Psoas muscle (tissue), 8 donors: Measurements from ENCODE around the gene DYNC2LI1. TPM values are rescaled to one million over a fixed set of nuclear protein-coding genes. Genes with fewer than 3 reads are reported as not detected.
A peak's percentile ranks its signal among the peaks of the same experiment; 100 is the strongest.

Experiments used
- ATAC-seq, 4 donors: fragments of 200-7000 bp; cut with Tn5 transposase; one replicate each; pipeline ENCODE4 v1.9.1; 2020; ENCODE audit warnings: moderate library complexity in 3 of 4, mild to moderate bottlenecking in 2 of 4
- DNase-seq, 2 donors: peaks; one replicate each; pipeline ENCODE4 v3.0.0-alpha.2; 2020
- H3K27ac ChIP-seq: fragments of 200-600 bp; one replicate; pipeline ENCODE4 v1.8.0; 2022
- H3K27me3 ChIP-seq, 3 donors: fragments of 200-600 bp in 1 of 3; one replicate each; pipeline versions ENCODE4 v1.6.1 to v1.8.0; 2013 to 2022; ENCODE audit warnings: low read length in 2 of 3, mild to moderate bottlenecking in 2 of 3, moderate library complexity in 1 of 3; ENCODE audit not compliant: insufficient read depth in 3 of 3
- H3K36me3 ChIP-seq, 2 donors: fragments of 200-600 bp in 1 of 2; one replicate each; pipeline versions ENCODE4 v1.6.1 to v1.8.0; 2013 to 2022; ENCODE audit warnings: low read depth in 1 of 2, mild to moderate bottlenecking in 1 of 2, moderate library complexity in 1 of 2; ENCODE audit not compliant: insufficient read depth in 1 of 2
- H3K4me1 ChIP-seq: fragments of 200-600 bp; one replicate; pipeline ENCODE4 v1.8.0; 2022
- H3K4me3 ChIP-seq: fragments of 200-600 bp; one replicate; pipeline ENCODE4 v1.8.0; 2022; ENCODE audit warnings: mild to moderate bottlenecking
- H3K9me3 ChIP-seq: fragments of 200-600 bp; one replicate; pipeline ENCODE4 v1.8.0; 2022
- CTCF ChIP-seq: fragments of 200-600 bp; IDR thresholded peaks from one replicate; pipeline ENCODE4 v1.8.0; 2022; ENCODE audit warnings: antibody characterized with exemption
- WGBS, 3 donors: extraction: QIAGEN DNeasy Blood & Tissue Kit; methylation state at CpG; one replicate each; pipeline versions ENCODE4 v1.1.6 to v1.1.7; 2013; 5-methylcytosine and 5-hydroxymethylcytosine counted together
- intact Hi-C, 2 donors: fragments of 100-400 bp; cut with DNase I; formaldehyde crosslinking; loops; one replicate each; pipeline versions ENCODE4 v1.11.0 to v1.14.2; 2022
- polyA plus RNA-seq, 3 donors: library from polyadenylated mRNA; stranded (reverse); fragments of 200-250 nt; gene quantifications; one replicate each; pipeline ENCODE4 v1.2.3, GENCODE V29; 2013
- total RNA-seq, 4 donors: library from RNA; stranded (reverse); fragmentation: NEBNext Ultra II Directional in 2 of 4; extraction: Animal tissue kit (Norgen Biotek cat#: 25700) in 2 of 4; gene quantifications; one replicate each; pipeline versions ENCODE4 v1.2.1 to v1.2.4, GENCODE V29; 2021 to 2023
- donor health status: healthy with polysubstance abuse.
- donor health status: DM: no; HTN: no; CAD: no; lungs with moderate emphysema.
- donor health status: Bipolar disorder and iron deficiency.
- donor health status: healthy.
- donor health status: DM: yes; HTN: yes; CAD: no.
- donor health status: DM: no; HTN: no; CAD: no.
- donor health status: DM: no; HTN: no; CAD: no.
- donor health status: DM: yes; HTN: yes; CAD: no.

DYNC2LI1 gene
- total and polyA plus RNA-seq, 7 donors, result 3.4 to 23.7 (median 8.9) TPM

GRCh38 chr2:43826305-43827250 lies 52.7 kb downstream of the DYNC2LI1 start:
- 89 to 92% (median 91%) methylated on average over 17 of the region's 17 CpGs for WGBS, 3 donors
- ATAC-seq (no peak), DNase-seq (no peak)
- Histone ChIP-seq H3K27me3 (peaks cover 0 to 15% (median 3%) of the 10 kb centered on the region in 3 donors), H3K9me3 (no peaks in the 10 kb centered on the region), H3K36me3 (no peaks in the 10 kb centered on the region), H3K4me3 (no peak overlapping the region), H3K27ac (no peak overlapping the region), H3K4me1 (no peaks in the 10 kb centered on the region)
- intact Hi-C loops, result no loop called here
- no peak for TF ChIP-seq CTCF

GRCh38 chr2:43831543-43832294 lies 57.9 kb downstream of the DYNC2LI1 start:
- ATAC-seq, result peak in 1 of 4 donors; percentile 30

GRCh38 chr2:43832457-43832856 lies 58.6 kb downstream of the DYNC2LI1 start:
- Histone ChIP-seq H3K4me1 (no peaks in the 10 kb centered on the region), H3K27ac (no peak overlapping the region), H3K27me3 (peaks cover 0 to 21% (median 4%) of the 10 kb centered on the region in 3 donors), H3K9me3 (no peaks in the 10 kb centered on the region), H3K4me3 (no peak overlapping the region), H3K36me3 (no peaks in the 10 kb centered on the region)
- no peak for TF ChIP-seq CTCF
- intact Hi-C loops, result no loop called here
- 51 to 65% (median 55%) methylated on average over 3 of the region's 3 CpGs for WGBS, 3 donors
- ATAC-seq (no peak), DNase-seq (no peak)

More at GRCh38 chr2:43831543-43832294, 57.9 kb downstream of the DYNC2LI1 start:
- Histone ChIP-seq H3K4me3 (peak overlapping the region; percentile 47), H3K27me3 (peaks cover 0 to 21% (median 4%) of the 10 kb centered on the region in 3 donors), H3K4me1 (no peaks in the 10 kb centered on the region), H3K27ac (no peak overlapping the region), H3K36me3 (no peaks in the 10 kb centered on the region), H3K9me3 (no peaks in the 10 kb centered on the region)
- WGBS, 3 donors, result 7 to 8% (median 8%) methylated on average over 45 to 54 of the region's 54 CpGs
- no peak for TF ChIP-seq CTCF
- intact Hi-C loops, result no loop called here
- DNase-seq, result no peak

GRCh38 chr2:43837033-43837432 lies 63.2 kb downstream of the DYNC2LI1 start:
- no peaks in the 10 kb centered on the region for H3K36me3 ChIP-seq
- TF ChIP-seq CTCF, result no peak
- H3K4me3 ChIP-seq, result no peak overlapping the region
- DNase-seq (no peak), ATAC-seq (no peak)
- H3K27me3 ChIP-seq, result peaks cover 0 to 2% (median 2%) of the 10 kb centered on the region in 3 donors
- 81 to 88% (median 84%) methylated on average over 4 of the region's 4 CpGs for WGBS, 3 donors
- no peak overlapping the region for H3K27ac ChIP-seq
- H3K4me1 ChIP-seq, result no peaks in the 10 kb centered on the region
- intact Hi-C loops, result no loop called here
- no peaks in the 10 kb centered on the region for H3K9me3 ChIP-seq
